HG03045 (cell line): ENCODE measurements around the gene RERE.

ENCODE experiments used
- ATAC-seq: cut with Tn5 transposase; IDR thresholded peaks from one replicate; pipeline ENCODE4 v1.9.1; 2021; ENCODE audit warnings: mild to moderate bottlenecking, moderate library complexity; ENCODE audit not compliant: unreplicated experiment

The RERE gene

GRCh38 chr1:8438489-8438888 lies 379.0 kb downstream of the RERE start:
- ATAC-seq: no peak

- no peak for ATAC-seq
Observed at GRCh38 chr1:8437347-8437746, 380.1 kb downstream of the RERE start.

GRCh38 chr1:8435569-8436071 lies 381.8 kb downstream of the RERE start:
- ATAC-seq: no peak

GRCh38 chr1:8434101-8434500 lies 383.3 kb downstream of the RERE start:
- no peak for ATAC-seq

- no peak for ATAC-seq
Observed at GRCh38 chr1:8431784-8432183, 385.7 kb downstream of the RERE start.

GRCh38 chr1:8431019-8431418 lies 386.4 kb downstream of the RERE start:
- ATAC-seq: no peak

GRCh38 chr1:8430476-8430875 lies 387.0 kb downstream of the RERE start:
- ATAC-seq: no peak

- ATAC-seq: no peak
Observed at GRCh38 chr1:8429549-8430110, 387.8 kb downstream of the RERE start.

GRCh38 chr1:8428441-8428840 lies 389.0 kb downstream of the RERE start:
- no peak for ATAC-seq

- no peak for ATAC-seq
Observed at GRCh38 chr1:8427986-8428385, 389.5 kb downstream of the RERE start.

GRCh38 chr1:8427493-8427892 lies 389.9 kb downstream of the RERE start:
- ATAC-seq: peak; percentile 46

- ATAC-seq: no peak
Observed at GRCh38 chr1:8426996-8427395, 390.4 kb downstream of the RERE start.

- no peak for ATAC-seq
Observed at GRCh38 chr1:8425781-8426161, 391.7 kb downstream of the RERE start.

GRCh38 chr1:8425150-8425780 lies 392.2 kb downstream of the RERE start:
- no peak for ATAC-seq

GRCh38 chr1:8424539-8425116 lies 392.8 kb downstream of the RERE start:
- ATAC-seq: peak; percentile 20

GRCh38 chr1:8423692-8424538 lies 393.5 kb downstream of the RERE start:
- peak; percentile 33 for ATAC-seq

GRCh38 chr1:8423269-8423691 lies 394.2 kb downstream of the RERE start:
- ATAC-seq: no peak

- ATAC-seq: no peak
Observed at GRCh38 chr1:8422510-8423268, 394.8 kb downstream of the RERE start.

- ATAC-seq: no peak
Observed at GRCh38 chr1:8421721-8422120, 395.7 kb downstream of the RERE start.

- no peak for ATAC-seq
Observed at GRCh38 chr1:8420318-8420717, 397.1 kb downstream of the RERE start.

GRCh38 chr1:8419861-8420260 lies 397.6 kb downstream of the RERE start:
- ATAC-seq: no peak
